Bronchial epithelial cell (primary cell): ENCODE results near the gene RALY. TPM values are rescaled to one million over a fixed set of nuclear protein-coding genes. Genes with fewer than 3 reads are reported as not detected.

Experiments used
- DNase-seq: peaks from one replicate; pipeline ENCODE4 v3.0.0-alpha.2; 2010; ENCODE audit warnings: low read depth
- FAIRE-seq: peaks from 2 replicates; lab custom pipeline; 2011; peaks lifted over from hg19 to GRCh38; lab: Jason Lieb, UNC
- H3K27me3 ChIP-seq: 2 replicates; pipeline ENCODE4 v1.5.1; 2011; ENCODE audit warnings: low read length; ENCODE audit not compliant: control insufficient read depth, insufficient read depth
- H3K36me3 ChIP-seq: 2 replicates; pipeline ENCODE4 v1.5.1; 2011; ENCODE audit warnings: low read length; ENCODE audit not compliant: control insufficient read depth, insufficient read depth
- H3K4me3 ChIP-seq: 2 replicates; pipeline ENCODE4 v1.5.1; 2011; ENCODE audit warnings: mild to moderate bottlenecking, low read depth, low read length, control low read depth
- total RNA-seq: library from RNA; depleted of rRNA; stranded (reverse); fragments of >200 nt; gene quantifications from 2 replicates; pipeline ENCODE4 v1.2.1, GENCODE V29; 2014
- TF ChIP-seq, protein P1 (sequence below): IDR thresholded peaks from 2 replicates; pipeline ENCODE4 v1.5.1; 2011; ENCODE audit warnings: mild to moderate bottlenecking, moderate library complexity, low read length, control low read depth, inconsistent platforms; ENCODE audit not compliant: insufficient read depth, severe bottlenecking

RALY gene
- total RNA-seq, 1 donor from 2014 or later: 75.0 TPM

DNA sequence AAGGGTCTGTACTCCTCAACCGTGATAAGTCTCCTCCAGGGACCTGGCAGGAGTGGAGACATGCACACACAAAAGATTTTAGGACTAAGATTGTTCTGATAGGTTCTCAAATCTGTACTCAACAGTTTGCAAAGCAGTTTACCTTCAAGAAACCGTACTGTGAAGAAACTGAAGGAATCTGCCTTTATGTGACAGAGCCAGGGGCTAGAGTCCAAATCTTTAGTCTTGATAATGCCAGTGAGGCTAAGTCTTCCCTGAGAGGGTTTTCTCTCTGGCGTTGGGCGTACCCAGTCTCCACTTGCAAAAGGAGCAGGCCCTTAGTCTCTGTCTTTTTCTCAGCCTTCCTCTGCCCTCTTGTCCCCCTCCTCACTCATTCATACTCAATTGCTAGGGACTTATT lies 47.5 kb downstream of the RALY start:
- Histone ChIP-seq H3K36me3 (no peaks in the 10 kb centered on the region), H3K27me3 (no peaks in the 10 kb centered on the region), H3K4me3 (no peak overlapping the region)
- FAIRE-seq (no peak), DNase-seq (no peak)
- TF ChIP-seq, protein P1, sequence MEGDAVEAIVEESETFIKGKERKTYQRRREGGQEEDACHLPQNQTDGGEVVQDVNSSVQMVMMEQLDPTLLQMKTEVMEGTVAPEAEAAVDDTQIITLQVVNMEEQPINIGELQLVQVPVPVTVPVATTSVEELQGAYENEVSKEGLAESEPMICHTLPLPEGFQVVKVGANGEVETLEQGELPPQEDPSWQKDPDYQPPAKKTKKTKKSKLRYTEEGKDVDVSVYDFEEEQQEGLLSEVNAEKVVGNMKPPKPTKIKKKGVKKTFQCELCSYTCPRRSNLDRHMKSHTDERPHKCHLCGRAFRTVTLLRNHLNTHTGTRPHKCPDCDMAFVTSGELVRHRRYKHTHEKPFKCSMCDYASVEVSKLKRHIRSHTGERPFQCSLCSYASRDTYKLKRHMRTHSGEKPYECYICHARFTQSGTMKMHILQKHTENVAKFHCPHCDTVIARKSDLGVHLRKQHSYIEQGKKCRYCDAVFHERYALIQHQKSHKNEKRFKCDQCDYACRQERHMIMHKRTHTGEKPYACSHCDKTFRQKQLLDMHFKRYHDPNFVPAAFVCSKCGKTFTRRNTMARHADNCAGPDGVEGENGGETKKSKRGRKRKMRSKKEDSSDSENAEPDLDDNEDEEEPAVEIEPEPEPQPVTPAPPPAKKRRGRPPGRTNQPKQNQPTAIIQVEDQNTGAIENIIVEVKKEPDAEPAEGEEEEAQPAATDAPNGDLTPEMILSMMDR: no peak

DNA sequence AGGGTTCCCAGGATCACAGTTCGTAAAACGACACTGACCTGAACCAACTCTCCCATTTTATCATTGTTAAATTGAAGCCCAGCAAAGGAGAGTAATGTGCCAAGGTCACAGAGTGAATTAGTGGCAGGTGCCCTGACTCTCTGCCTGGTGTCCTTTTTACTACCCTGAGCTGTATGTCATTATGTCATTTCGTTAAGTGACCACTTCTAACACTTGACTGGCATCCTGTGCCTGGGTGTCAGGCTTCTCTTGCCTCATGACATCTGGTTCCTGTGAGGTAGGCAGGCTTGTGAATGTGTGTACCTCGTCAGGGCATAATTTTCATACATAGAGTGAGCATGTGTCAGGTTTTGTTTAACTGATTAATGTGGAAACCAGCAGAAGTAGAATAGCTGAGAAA lies 48.6 kb downstream of the RALY start:
- DNase-seq (no peak), FAIRE-seq (no peak)
- Histone ChIP-seq H3K4me3 (no peak overlapping the region), H3K36me3 (no peaks in the 10 kb centered on the region), H3K27me3 (no peaks in the 10 kb centered on the region)
- TF ChIP-seq, protein P1: no peak

DNA sequence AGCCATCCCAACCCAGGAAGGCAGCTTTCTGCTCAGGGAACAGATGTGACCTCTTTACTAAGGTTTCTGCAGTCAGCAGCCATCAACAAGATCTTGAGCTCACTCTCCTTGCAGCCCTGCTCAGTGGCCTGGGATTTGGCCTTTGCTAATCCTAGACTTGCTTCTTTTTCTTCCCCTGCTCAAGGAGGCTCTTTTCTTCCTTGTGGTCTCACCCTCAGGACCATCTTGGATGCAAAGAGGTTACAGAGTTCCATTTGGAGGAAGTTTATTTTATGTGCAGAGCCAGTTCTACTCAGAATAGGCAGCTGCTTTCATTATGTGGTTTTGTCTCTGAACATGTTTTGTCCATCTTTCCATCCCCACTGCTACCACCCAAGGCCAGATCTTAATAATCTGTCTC lies 49.3 kb downstream of the RALY start:
- Histone ChIP-seq H3K27me3 (no peaks in the 10 kb centered on the region), H3K36me3 (no peaks in the 10 kb centered on the region), H3K4me3 (no peak overlapping the region)
- no peak for FAIRE-seq
- no peak for DNase-seq
- TF ChIP-seq, protein P1: no peak

DNA sequence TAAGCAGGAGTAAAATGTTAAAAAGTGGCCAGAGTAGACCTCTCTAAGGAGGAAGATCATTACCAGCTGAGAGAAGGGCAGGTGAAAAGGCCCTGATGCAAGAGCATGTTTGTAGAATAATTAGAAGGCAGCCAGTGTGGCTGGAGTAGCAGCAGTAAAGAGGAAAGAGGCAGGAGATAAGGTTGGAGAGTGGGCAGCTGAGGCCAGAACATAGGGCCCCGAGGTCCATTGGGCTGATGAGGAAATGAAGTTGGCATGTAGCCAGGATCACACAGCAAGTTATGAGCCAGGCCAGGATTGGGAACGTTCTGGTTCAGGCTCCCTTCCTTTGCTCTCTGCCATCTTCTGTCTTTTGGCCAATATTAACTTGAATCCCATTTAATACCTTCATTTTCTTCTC lies 51.6 kb downstream of the RALY start:
- H3K27me3 ChIP-seq: no peaks in the 10 kb centered on the region
- DNase-seq: no peak
- H3K4me3 ChIP-seq: no peak overlapping the region
- H3K36me3 ChIP-seq: no peaks in the 10 kb centered on the region
- TF ChIP-seq, protein P1: no peak
- no peak for FAIRE-seq

DNA sequence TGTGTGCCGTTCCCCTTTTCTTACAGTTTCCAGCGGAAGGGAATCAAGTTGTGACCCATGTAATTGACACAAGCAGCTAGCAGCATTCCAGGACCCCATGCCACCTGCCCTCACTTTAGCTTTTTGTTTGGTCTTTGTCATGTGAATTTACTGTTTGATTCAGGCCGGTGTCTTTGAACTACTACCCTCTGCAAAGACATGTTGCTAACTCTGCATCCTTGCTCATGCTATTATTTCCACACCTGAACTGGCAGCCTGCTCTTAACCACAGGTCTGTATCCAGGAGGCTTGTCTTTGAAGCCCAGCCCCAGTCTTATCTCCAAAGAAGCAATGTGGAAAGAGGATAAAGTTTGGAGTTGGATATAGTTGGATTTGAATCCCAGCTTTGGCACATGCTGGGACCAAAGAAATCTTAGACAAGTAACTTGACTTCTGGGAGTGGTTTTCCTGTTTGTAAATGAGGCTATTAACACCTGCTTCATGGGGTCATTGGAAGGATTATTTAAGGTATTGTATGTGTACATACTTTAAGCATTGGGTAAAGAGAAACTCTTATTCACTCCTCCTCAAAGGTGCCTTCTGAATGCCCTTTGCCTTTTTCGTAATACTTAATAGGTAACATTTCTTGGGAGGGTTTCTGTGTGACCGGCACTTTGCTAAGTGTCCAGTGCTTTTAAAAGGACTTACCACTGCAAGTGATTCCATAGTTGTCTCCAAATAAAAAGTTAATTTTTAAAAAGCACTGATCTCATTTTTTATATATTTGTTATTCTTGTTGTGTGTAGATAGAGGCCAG lies 52.4 kb downstream of the RALY start:
- FAIRE-seq: no peak
- DNase-seq: no peak
- Histone ChIP-seq H3K36me3 (no peaks in the 10 kb centered on the region), H3K27me3 (no peaks in the 10 kb centered on the region), H3K4me3 (no peak overlapping the region)
- TF ChIP-seq, protein P1: no peak

DNA sequence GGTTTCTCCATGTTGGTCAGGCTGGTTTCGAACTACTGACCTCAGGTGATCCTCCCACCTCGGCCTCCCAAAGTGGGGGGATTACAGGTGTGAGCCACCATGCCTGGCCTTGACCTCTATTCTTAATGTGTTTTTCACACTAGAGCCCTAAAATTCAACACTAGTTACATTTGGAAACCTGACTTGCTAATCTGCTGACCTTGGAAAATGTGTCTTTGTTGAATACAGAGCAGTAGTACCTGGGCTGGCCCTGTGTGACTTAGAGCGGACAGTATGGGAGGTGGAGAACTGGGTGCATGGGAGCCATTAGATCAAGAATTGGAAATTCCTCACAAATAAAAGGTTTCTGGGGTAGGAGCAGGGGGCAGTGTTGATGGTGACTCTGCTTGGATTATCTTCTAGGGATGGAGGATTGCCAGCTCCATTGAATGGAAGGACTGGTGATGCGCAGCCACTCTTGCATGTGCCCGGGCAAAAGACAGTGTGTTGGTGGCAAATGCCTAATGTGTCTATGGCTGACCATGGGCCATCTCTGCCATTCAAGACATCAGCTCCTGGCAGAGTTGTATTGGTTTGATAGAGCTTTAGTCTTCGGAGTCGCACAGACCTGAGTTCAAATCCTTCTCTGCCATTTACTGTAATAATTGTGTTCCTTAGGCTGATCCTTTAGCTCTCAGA lies 53.4 kb downstream of the RALY start:
- Histone ChIP-seq H3K27me3 (no peaks in the 10 kb centered on the region), H3K36me3 (no peaks in the 10 kb centered on the region), H3K4me3 (no peak overlapping the region)
- DNase-seq: no peak
- FAIRE-seq: no peak
- TF ChIP-seq, protein P1: no peak
